ENCODE measurements around the gene KHDC3L. TPM values are rescaled to one million over a fixed set of nuclear protein-coding genes. Genes with fewer than 3 reads are reported as not detected.

Gene KHDC3L
- total and polyA plus RNA-seq, 2 of the 13 experiments (the other 11 are each of a cell fraction or from before 2014, with no cell fraction given): not detected

GRCh38 chr6:73368675-73369074 lies 6.2 kb downstream of the KHDC3L start (continued):
- TF ChIP-seq ZNF101 (CRISPR knock-in tag; IDR thresholded peaks at IDR 0.05; ENCODE audit: borderline replicate concordance, low read depth): no peak
- no peak for TF ChIP-seq HOXD1 (CRISPR knock-in tag; IDR thresholded peaks at IDR 0.05)
- TF ChIP-seq, protein P1, sequence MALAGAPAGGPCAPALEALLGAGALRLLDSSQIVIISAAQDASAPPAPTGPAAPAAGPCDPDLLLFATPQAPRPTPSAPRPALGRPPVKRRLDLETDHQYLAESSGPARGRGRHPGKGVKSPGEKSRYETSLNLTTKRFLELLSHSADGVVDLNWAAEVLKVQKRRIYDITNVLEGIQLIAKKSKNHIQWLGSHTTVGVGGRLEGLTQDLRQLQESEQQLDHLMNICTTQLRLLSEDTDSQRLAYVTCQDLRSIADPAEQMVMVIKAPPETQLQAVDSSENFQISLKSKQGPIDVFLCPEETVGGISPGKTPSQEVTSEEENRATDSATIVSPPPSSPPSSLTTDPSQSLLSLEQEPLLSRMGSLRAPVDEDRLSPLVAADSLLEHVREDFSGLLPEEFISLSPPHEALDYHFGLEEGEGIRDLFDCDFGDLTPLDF (CRISPR knock-in tag; IDR thresholded peaks at IDR 0.05): no peak
- TF ChIP-seq POLR2AphosphoS5 (IDR thresholded peaks at IDR 0.05; ENCODE audit: low read depth, low read length): no peak
- no peak for TF ChIP-seq ZNF7 (CRISPR knock-in tag; IDR thresholded peaks at IDR 0.05)
- TF ChIP-seq CEBPG (CRISPR knock-in tag; IDR thresholded peaks at IDR 0.05): no peak
- TF ChIP-seq ZSCAN31 (CRISPR knock-in tag; IDR thresholded peaks at IDR 0.05; ENCODE audit: low read depth): no peak

DNA sequence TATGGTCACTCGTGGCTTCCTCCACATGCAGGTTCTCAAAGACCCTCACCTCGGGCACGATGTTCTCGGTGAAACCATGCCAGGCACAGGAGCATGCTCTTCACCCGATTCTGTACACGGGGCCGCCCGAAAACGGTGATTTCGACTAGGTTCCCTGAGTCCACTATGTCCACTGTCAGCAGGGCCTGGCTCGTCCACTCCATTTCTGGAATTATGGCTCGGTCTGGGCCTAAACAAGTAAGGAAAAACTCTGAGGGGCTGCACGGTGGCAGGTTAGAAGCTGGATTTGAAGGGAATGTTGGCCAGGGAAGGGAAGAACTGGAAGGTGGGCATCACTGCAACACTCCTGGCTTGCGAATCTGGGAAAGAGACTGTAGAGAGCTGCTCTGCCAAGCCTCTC lies 6.7 kb downstream of the KHDC3L start:
- Histone ChIP-seq H3K27me3 (ENCODE audit: control insufficient read depth in 1 of 2, insufficient read depth in 2 of 2, low read length in 2 of 2) (peaks cover 0 to 16% of the 10 kb centered on the region in 2 experiments; a peak in 3 of 5 replicates), H3K4me3 (replicated peaks in 1 of 3; ENCODE audit: insufficient read depth in 1 of 3, low read depth in 2 of 3, low read length in 3 of 3) (no peak overlapping the region), H3K27ac (ENCODE audit: extremely low read length, insufficient read depth, low read length) (no peak overlapping the region), H2AFZ (ENCODE audit: low read length) (no peak overlapping the region), H3K36me3 (replicated peaks in 1 of 2; ENCODE audit: control insufficient read depth in 1 of 2, insufficient read depth in 2 of 2, low read length in 2 of 2) (no peaks in the 10 kb centered on the region), H4K20me1 (ENCODE audit: insufficient read depth, low read length) (no peaks in the 10 kb centered on the region), H3K4me2 (ENCODE audit: low read depth, low read length) (no peak overlapping the region), H3K9ac (ENCODE audit: insufficient read depth, low read depth, low read length) (no peak overlapping the region), H3K4me1 (ENCODE audit: insufficient read depth, low read length) (no peaks in the 10 kb centered on the region), H3K9me3 (ENCODE audit: low read length) (0 out of 2 replicates have a peak, but pooled peaks cover 8% of the 10 kb centered on the region), H3K79me2 (ENCODE audit: insufficient read depth, low read length) (no peaks in the 10 kb centered on the region)
- no peak for TF ChIP-seq HNF4A (CRISPR knock-in tag; IDR thresholded peaks at IDR 0.05)
- no peak for TF ChIP-seq ZNF749 (CRISPR knock-in tag; IDR thresholded peaks at IDR 0.05; ENCODE audit: borderline replicate concordance)
- TF ChIP-seq MTA1 (CRISPR knock-in tag; IDR thresholded peaks at IDR 0.05; ENCODE audit: borderline replicate concordance): no peak
- TF ChIP-seq ZNF451 (CRISPR knock-in tag; IDR thresholded peaks at IDR 0.05): no peak
- TF ChIP-seq, protein P2, sequence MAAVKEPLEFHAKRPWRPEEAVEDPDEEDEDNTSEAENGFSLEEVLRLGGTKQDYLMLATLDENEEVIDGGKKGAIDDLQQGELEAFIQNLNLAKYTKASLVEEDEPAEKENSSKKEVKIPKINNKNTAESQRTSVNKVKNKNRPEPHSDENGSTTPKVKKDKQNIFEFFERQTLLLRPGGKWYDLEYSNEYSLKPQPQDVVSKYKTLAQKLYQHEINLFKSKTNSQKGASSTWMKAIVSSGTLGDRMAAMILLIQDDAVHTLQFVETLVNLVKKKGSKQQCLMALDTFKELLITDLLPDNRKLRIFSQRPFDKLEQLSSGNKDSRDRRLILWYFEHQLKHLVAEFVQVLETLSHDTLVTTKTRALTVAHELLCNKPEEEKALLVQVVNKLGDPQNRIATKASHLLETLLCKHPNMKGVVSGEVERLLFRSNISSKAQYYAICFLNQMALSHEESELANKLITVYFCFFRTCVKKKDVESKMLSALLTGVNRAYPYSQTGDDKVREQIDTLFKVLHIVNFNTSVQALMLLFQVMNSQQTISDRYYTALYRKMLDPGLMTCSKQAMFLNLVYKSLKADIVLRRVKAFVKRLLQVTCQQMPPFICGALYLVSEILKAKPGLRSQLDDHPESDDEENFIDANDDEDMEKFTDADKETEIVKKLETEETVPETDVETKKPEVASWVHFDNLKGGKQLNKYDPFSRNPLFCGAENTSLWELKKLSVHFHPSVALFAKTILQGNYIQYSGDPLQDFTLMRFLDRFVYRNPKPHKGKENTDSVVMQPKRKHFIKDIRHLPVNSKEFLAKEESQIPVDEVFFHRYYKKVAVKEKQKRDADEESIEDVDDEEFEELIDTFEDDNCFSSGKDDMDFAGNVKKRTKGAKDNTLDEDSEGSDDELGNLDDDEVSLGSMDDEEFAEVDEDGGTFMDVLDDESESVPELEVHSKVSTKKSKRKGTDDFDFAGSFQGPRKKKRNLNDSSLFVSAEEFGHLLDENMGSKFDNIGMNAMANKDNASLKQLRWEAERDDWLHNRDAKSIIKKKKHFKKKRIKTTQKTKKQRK (IDR thresholded peaks at IDR 0.05; ENCODE audit: low read length): no peak
- no peak for TF ChIP-seq ZNF350 (CRISPR knock-in tag; IDR thresholded peaks at IDR 0.05; ENCODE audit: borderline replicate concordance, low read depth)
- BruUV-seq (replicated peaks): no TSS peak
- CTCF ChIA-PET (ENCODE audit: low intra/inter-chr PET ratio, low total read pairs): no interaction called here
- FAIRE-seq (no peak), DNase-seq (ENCODE audit: low spot score) (no peak), ATAC-seq (no peak)
- intact Hi-C loops (cut with micrococcal nuclease; ENCODE audit: unreplicated experiment) (no loop called here), in situ Hi-C loops (cut with HindIII; ENCODE audit: extremely low pct_ligation_motif_present, low pct_unique_long_range_greater_than_20kb) (no loop called here)
- POLR2A ChIA-PET: no interaction called here
- 5% methylated on average over 13 of the region's 14 CpGs for WGBS (ENCODE audit: low lambda C conversion rate)
